NCI-H146 (cell line): ENCODE data around the gene HSPG2.
"Not testable (repeated sequence)": the region's sequence is repeated elsewhere in the genome, so short reads cannot be mapped to it uniquely, and the experiment has no call there.

ENCODE experiments used
- DNase-seq: peaks from one replicate; lab custom pipeline; 2025; lab: John Stamatoyannopoulos, UW

HSPG2 gene

DNA sequence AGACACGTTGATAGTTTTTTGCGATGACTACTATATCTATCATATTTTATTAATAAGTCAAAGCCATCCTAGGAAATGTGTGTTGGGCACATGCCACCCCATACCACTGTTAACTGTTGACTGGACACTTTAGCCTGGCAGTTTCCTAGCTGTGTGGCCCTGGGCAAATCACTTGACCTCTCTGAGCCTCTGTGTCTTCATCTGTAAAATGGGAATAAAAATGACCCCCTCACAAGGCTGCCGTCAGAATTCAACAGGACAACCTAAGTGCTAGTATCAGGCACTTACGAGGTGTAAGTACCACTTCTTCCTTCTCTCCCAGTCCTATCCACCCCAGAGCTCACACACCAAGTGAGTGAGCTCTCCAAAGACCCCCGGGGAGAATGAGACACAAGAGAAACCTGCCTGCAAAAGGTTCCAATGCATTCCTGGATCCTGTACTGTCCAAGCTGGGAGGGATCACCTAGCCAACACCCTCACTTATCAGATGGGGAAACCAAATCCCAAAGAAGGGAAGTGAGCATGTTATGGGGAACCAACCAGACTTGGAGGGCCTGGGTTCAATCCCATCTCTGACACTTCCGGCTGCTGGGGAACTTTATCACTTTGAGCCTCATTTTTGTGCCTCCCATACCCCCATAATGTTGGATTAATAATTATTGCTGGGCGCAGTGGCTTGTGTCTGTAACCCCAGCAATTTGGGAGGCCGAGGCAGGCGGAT lies 24.9 kb downstream of the HSPG2 start:
- DNase-seq, result no peak

DNA sequence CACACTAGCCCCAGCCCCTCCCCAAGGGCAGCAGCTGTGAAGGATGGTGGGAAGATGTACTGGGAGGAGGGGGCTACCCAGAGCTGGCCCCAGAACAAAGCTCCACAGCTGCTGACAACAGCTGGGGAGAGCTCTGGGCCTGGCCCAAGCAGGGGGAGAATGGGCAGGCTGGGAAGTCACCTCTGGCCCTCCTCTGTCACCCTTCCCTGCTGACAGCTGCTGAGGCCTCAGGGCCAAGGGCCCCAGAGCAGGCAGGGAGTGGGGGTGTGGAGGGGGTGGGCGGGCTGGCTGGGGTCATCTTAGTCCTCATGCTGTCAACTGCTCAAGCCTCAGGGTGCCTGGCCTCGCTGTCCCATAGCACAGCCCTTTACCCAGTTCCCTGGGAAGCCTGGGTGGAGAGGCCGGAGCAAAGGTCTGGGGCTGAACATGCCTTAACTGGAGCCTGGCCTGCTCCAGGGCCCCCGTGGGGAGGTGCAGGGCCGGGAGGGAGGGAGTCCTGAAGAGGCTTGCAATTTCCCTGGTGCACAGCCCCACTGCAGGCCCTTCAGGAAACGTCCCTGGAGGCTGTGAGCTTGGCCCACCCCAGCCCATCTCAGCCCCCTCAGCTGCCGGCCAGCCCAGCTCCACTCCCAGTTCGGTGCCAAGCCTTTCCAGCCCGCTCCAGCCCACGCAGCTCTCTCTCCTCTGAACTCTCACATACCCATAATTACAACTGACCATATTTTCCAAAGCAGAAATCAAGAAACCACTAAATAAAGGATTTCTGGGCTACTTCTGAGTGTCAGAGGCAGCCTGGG lies 25.7 kb downstream of the HSPG2 start:
- no peak for DNase-seq

DNA sequence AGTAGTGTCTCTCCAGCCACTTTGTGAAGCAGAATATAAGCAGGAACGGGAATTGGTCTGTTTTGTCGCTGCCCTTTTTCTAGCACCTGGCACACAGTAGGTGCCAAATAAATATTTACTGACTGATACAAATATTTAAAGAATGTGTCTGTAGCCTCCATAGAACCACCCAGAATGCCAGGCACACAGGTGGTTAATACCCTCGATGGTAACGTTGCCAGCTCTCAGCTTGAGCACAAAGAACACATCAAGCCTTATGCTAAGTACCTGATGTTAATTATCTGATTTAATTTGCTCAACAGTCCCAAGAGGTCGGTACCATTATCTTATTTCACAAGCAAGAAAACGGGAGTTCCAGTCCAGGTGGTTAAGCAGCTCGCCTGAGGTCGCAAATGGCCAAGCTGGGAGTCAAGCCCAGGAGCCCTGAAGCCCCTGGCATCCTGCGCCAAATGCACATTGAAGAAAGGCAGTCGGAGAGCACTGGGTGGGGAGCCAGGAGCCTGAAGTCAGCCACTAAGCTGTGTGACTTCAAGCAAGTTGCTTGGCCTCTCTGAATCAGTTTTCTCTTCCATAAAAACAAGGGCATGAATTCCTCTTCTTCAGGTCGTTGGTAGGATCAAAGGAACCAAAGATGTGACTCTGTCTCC lies 26.4 kb downstream of the HSPG2 start:
- DNase-seq, result no peak

- DNase-seq, result no peak
These were observed 27.2 kb downstream of the HSPG2 start for GRCh38 chr1:21909787-21910503.

- DNase-seq, result no peak
These were observed 27.8 kb downstream of the HSPG2 start for GRCh38 chr1:21909286-21909759.

DNA sequence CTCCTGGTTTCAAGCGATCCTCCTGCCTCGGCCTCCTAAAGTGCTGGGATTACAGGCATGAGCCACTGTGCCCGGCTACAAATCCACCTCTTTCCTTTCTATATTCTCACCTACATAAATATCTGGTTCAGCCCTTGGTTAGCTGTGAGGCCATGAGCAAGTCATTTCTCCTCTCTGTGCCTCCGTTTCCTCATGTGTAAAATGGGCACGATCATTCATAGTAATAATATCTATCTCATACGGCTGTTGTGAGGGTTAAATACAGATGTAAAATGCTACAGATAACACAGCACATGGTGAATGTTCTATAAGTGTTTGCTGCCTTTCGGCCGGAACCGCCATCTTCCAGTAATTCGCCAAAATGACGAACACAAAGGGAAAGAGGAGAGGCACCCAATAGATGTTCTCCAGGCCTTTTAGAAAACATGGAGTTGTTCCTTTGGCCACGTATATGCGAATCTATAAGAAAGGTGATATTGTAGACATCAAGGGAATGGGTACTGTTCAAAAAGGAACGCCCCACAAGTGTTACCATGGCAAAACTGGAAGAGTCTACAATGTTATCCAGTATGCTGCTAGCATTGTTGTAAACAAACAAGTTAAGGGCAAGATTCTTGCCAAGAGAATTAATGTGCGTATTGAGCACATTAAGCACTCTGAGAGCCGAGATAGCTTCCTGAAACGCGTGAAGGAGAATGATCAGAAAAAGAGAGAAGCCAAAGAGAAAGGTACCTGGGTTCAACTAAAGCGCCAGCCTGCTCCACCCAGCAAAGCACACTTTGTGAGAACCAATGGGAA lies 29.2 kb downstream of the HSPG2 start:
- DNase-seq, result not testable (repeated sequence)

GRCh38 chr1:21907079-21907418 lies 30.1 kb downstream of the HSPG2 start:
- no peak for DNase-seq

GRCh38 chr1:21906173-21907078 lies 30.7 kb downstream of the HSPG2 start:
- DNase-seq, result no peak

DNA sequence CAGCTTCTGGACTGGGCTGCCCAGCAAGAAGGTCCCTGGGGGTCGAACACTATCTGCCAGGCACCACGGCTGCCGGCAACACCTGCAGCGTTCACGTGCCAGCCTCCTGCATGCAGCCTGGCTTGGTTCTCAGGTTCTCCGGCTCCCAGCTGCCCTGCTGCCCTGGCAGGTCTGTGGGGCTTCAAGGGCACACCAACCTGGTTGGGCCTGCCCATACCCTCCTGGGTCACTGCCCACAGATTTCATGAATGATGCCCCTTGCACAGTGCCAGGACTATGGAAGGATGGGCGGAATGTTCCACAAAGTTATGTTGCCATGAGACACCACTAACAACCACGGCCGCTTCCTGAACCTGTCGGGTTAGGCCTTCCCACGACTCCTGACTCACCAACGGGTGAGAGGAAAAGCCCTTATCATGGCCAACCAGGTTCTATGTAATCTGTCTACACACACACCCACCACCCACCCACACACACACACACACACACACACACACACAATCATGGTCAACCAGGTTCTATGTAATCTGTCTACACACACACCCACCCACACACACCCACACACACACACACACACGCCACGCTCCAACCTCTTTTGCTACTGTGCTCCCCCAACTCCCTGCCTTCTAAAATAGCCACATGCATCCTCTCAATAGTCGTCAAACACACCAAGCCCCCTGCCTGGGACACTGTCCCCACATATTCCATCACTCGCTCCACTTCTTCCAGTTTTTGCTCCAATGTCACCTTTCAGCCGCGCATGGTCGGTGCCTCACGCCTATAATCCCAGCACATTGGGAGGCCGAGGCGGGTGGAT lies 32.2 kb downstream of the HSPG2 start:
- DNase-seq, result no peak

- no peak for DNase-seq
These were observed 32.7 kb downstream of the HSPG2 start for GRCh38 chr1:21904454-21904703.

GRCh38 chr1:21903638-21904453 lies 33.3 kb downstream of the HSPG2 start:
- no peak for DNase-seq

DNA sequence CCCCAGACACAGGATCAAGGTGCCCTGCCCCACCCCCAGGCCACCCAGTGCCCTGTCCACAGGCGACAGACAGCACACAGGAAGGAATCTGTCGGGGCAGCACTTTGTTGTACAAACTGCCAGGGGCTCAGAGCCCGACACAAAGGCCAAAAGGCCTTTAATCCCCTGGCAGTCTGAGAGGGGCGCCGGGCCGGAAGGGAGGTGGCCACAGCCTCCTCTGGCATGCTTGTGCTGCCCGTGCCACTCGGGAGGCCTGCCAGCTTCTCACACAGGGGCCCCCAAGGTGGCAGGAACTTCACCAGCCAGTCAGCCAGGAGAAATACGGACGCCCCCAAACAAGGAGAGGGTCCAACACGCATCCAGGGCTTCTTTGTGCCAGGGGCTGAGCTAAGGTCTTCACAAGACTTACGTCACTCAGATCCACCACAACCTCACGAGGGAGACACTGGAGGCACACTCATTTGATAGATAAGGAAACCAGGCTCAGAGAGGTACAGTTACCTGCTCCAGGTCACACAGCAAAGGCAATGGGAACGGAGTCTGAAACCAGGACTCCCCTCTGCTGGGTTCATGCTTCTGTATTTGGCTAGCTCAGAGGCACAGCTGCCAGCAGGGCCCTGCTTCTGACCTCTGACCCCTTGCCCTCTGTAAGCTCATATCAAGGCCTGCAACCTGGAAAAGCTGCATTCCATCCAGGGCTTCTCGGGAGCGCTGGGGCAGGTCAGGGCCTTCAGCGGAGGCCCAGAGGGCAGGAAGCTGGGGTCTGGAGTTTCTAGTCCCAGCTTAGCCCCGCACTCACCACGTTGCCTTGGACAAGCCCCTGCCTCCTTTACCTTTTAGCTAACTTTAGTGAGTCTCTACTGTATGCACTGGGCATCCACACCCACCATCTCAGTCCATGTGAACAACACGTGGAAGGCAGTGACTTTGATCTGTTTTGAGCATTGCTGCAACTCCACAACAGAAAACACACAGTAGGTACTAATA lies 34.8 kb downstream of the HSPG2 start:
- no peak for DNase-seq

DNA sequence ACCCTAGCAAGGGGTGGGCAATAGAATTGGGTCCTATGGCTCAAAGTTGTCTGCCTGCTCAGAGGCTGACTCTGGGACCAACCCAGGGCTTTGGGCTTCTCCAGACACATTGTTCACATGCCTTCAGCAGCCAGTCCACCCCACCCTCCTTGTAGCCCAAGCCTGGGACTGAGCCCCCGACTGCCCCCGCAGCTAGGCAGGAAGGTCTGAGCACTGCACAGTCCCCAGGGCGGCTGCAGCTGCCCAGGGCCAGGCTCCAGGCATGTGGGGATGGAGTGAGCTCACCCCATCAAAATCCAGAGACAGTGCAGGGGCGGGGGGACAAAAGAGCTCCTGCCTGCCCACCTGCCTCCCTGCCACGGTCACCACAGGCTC lies 35.6 kb downstream of the HSPG2 start:
- no peak for DNase-seq

- DNase-seq, result no peak
These were observed 36.2 kb downstream of the HSPG2 start for GRCh38 chr1:21900766-21901472.

DNA sequence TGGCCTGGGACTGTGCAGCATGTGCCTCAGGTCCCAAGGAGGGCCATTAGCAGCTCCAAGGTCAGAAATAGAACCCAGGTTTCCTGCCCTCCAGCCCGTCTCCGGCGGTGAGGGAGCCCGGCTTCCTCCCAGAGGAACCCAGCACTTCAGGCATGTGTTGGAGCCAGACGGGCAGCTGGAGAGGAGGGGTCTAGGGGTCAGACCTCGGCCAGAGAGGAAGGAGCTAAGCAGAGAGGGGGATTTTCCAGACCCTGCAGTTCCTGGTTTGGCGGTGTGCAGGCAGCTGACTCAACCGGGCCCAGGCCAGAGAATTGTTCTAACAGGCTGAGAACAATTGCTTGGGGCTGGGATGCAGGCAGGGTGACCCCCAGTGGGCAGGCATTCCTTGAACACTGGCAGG lies 37.1 kb downstream of the HSPG2 start:
- DNase-seq, result no peak

GRCh38 chr1:21899267-21899810 lies 37.8 kb downstream of the HSPG2 start:
- DNase-seq, result no peak
